Measurements from ENCODE around the gene HPSE2.

The HPSE2 gene

DNA sequence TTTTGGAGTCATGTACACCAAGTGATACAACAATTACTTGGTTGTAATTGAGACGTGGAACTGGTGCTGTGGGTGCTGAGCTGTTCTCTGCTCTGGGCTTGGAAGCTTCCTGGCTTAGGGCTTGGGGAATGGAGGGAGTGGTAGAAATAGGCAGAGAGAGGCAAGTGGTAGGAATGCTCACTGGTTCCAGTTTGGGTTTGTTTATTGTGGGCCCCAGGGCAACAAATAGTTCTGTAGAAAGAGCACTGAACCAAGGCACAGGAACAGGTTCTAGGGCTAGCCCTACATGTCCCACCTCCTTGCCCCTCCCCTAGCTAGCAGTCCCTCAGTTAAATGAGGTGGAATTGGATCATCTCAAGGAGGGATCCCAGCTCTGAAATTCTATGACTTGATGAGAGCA, 622.2 kb downstream of the HPSE2 start:
- DNase-seq (ENCODE audit: low read depth), result no peak

DNA sequence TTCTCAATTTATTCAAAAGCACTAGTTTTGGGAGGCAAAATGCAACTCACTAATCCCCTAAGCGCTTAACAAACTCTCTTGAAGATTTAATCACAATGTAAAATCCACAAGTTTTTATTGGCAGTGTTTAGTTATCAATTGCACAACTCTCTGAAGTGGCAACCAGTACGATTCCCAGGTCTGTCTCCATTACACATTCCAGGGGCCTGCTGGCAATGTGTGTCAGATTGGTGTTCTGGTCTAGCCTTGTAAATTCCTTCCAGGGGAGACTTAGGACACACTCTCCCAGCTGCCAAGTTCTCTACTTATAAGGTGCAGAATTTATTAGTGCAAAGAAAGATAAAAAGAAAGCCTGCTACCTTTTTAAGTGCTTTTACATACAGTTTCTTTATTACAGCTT, 624.2 kb downstream of the HPSE2 start:
- no peak for DNase-seq (ENCODE audit: low read depth)

GRCh38 chr10:98610836-98611235, 624.8 kb downstream of the HPSE2 start:
- no peak for DNase-seq (ENCODE audit: low read depth)

- DNase-seq (ENCODE audit: low read depth), result no peak
Measured at GRCh38 chr10:98610301-98610700, 625.4 kb downstream of the HPSE2 start.

- no peak for DNase-seq (ENCODE audit: low read depth)
Measured at GRCh38 chr10:98609265-98609664, 626.4 kb downstream of the HPSE2 start.

DNA sequence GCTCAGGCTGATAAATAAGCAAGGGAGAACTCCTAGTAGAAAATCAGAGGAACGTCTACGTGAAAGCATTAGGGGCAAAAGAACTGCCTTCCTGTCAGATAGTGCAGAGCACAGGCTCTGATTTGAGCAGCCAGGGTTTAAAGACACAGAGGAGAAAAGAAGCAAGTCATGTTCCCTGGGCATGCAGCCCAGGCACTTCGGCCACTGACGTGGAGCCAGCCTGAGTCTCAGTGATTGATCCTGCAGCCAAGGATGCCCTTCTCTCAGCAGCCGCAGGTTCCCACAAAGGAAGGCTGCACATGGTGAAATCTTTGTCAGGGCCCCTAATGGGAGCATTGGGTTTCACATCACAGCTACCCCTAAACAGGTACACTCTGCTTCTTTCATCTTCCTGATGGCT, 627.2 kb downstream of the HPSE2 start:
- DNase-seq (ENCODE audit: low read depth), result no peak

GRCh38 chr10:98602224-98602623, 633.4 kb downstream of the HPSE2 start:
- DNase-seq (ENCODE audit: low read depth), result no peak

DNA sequence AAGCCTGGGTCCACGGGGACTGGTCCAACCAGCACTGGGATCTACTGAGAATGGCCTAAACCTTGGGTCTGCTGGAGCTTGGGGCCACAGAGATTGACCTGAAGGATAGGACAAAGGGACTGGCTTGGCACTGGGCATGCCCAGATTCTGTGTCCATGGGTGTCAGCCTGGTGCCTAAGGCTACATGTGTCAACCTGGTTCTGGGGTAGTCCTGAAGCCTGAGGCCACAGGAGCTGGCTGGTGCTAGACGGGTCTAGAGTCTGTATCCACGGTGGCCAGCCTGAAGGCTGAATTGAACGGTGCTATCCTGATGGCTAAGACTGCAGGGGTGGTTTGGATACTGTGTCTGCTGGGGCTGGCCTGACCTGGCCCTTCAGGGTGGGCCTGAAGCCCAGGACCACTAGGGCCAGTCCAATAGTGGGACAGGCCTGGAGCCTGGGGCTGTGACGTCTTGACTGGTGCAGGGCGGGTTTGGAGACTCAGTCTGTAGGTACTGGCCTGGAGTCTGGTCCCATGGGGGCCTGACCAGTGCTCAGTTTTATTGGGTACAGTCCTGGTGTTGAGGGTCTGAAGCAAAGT, 636.5 kb downstream of the HPSE2 start:
- DNase-seq (ENCODE audit: low read depth), result no peak

- no peak for DNase-seq (ENCODE audit: low read depth)
Measured at GRCh38 chr10:98596404-98596803, 639.2 kb downstream of the HPSE2 start.

DNA sequence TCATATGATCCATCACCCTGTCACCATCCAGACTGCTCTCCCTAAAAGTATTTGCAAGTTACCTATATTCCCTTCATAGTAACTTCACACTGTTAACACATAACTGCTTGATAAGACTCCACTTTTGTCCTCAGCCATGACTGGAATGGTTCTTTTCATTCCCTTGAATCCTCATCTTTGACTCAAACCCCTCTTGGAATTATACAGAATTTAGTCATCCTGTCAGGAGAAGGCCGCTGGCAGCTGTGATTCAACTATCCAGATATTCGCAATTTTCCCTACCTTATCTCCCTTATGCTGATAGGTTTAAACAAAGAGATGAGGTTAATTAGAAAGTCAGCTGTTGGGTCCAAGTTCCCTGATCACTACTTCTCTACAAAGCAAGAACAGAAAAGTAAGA, 646.0 kb downstream of the HPSE2 start:
- DNase-seq (ENCODE audit: low read depth), result no peak

DNA sequence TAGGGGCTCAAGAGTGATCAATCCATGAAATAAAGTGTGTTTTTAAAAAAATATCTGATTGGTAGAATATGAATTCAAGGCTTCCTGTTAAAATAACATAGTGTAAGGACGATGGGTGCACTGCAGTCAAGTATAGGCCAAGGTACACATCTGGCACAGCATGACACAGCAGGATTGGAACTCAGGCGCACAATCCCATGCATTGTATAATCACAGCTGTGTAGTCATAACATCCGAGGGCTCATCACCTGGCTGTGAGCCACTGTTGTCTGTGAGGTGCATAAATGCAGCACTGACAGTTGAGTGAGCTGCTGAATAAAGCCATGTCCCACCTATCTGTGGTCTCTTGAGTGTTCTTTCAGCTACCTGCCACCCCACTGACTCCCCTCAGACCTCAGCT, 646.6 kb downstream of the HPSE2 start:
- DNase-seq (ENCODE audit: low read depth), result no peak

DNA sequence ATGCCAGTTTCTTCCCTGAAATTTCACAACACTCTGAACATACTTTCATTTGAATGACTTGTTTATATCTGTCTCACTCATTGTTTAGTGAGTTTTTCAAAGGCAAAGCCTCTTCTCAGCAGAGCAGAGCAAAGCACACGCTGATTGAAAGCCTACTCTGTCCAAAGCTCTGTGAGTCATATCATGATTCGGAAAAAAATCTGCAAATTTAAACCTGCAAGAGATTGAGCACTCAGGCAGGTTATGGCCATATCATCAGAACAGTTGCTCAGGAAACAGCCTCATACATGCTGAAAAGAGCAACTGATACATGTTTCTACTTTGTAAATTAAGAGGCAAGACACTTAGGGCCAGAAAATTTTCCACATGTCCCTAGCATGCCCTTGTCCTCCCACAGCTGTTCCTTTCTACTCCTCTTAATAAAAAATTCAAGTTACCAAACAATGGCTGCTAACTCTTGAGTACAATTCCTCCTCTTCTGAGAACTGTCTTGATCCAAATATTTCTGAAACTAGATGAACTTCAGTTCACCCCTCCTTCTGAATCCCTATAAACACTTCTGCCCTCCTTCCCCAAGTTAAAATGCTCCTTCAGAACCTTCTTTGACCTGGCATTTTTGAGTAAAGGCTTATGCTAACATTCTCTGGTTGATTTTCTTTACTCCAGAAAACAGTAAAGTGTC, 648.4 kb downstream of the HPSE2 start:
- no peak for DNase-seq (ENCODE audit: low read depth)

DNA sequence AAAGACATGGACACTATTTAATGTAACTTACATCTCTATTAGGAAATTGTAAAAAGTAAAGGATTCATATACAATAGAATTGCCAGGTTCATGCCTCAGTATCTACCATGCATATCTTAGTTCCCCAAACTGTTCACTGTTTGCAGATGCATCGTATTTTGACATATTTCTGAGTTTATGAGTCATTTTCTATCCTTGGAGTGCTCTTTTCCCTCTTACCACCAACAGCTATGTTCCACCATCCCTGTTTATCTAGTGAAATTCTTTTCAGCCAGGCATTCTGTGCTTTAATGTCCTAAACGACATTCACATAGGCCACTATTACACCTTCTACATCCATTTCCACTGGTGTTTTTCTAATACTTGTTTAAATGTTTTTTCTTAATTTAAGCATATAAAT, 649.6 kb downstream of the HPSE2 start:
- DNase-seq (ENCODE audit: low read depth), result no peak

- DNase-seq (ENCODE audit: low read depth), result no peak
Measured at GRCh38 chr10:98582363-98582762, 653.3 kb downstream of the HPSE2 start.

DNA sequence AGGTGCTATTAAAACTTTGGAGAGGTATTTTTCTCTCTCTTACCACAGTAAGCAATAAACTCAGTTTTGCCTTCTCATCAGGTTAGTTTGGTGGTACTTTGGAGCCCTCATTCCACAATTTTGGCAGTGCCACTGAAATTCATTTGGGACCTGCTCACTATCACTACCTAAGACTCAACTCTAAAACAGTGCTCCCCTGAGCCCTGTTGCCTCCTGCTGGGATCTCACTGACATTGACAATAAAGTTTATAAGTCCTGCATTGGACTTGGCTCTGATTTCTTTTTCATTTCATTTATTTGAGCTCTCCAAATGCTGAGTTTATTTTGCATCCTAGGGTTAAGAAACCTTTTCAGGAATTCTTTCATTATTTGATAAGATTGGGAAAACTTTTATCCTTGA, 658.1 kb downstream of the HPSE2 start:
- DNase-seq (ENCODE audit: low read depth), result no peak

- no peak for DNase-seq (ENCODE audit: low read depth)
Measured at GRCh38 chr10:98577168-98577567, 658.5 kb downstream of the HPSE2 start.

DNA sequence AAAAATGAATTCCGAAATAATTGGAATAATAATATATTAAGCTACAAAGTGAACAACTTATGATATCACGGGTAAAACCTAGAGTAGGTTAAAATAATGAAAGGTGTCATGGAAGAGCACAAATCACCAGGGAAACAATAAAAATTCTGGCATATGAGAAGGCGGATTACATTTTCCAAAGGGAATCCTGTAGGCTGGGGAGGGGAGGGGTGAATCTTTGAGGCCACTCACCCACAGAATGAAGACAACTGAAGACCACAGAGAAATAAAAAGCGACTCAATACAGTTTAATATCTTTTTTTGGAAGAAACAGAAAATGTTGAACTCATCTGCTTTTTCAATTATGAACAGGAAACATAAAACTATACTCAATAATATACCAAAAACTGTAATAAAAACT, 659.6 kb downstream of the HPSE2 start:
- no peak for DNase-seq (ENCODE audit: low read depth)

DNA sequence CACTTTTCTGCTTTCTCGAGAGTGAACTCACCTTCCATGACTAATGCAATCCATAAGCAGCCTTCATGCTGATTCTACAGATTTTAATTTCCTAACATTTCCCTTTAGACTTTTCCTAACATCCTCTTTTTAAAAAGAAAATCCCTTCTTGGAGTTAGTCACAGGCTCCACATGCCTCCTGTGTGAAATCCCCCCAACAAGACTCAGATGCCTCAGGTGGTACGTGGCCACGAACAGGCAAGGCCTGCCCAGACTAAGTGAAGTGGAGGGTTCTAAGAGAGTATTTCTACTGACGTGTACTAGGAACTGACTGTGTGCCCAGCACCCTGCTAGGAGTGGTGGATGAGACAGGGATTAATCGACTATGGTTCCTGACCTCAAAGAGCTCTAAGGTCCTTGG, 663.1 kb downstream of the HPSE2 start:
- no peak for DNase-seq (ENCODE audit: low read depth)

- no peak for DNase-seq (ENCODE audit: low read depth)
Measured at GRCh38 chr10:98570834-98571233, 664.8 kb downstream of the HPSE2 start.

GRCh38 chr10:98569853-98570252, 665.8 kb downstream of the HPSE2 start:
- no peak for DNase-seq (ENCODE audit: low read depth)

GRCh38 chr10:98568551-98568950, 667.1 kb downstream of the HPSE2 start:
- DNase-seq (ENCODE audit: low read depth), result no peak

DNA sequence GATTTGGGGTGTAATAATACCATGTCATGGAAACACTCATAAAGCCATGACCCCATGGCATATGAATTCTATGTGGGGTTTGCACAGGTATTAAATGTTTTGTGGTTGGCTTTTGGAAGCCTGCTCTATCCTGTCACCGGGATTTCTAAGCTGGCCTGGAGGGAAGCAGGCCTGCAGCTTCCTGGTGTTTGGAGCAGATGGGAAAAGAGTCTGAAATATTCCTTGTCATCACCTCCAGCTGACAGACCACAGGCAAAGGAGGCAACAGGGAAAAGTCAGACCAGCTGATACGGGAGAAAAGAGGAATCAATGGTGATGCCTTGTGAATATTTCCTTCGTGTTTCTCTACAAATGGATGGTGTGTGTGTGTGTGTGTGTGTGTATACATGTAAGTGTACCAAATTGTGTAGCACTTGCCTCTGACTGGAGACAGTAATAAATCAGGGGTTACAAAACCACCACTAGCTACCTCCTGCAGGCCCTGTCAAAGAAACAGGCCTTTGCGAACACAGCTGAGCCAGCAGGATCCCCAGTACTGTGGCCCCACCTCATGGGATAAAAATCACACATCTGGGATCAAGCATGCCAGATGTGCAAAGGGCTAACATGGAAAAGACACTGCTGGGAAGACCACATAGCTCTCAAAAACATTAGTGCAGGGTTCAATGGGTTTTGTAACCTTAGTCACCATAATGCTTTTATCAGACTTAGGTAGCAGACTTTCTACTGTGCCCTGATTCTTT, 668.1 kb downstream of the HPSE2 start:
- no peak for DNase-seq (ENCODE audit: low read depth)

DNA sequence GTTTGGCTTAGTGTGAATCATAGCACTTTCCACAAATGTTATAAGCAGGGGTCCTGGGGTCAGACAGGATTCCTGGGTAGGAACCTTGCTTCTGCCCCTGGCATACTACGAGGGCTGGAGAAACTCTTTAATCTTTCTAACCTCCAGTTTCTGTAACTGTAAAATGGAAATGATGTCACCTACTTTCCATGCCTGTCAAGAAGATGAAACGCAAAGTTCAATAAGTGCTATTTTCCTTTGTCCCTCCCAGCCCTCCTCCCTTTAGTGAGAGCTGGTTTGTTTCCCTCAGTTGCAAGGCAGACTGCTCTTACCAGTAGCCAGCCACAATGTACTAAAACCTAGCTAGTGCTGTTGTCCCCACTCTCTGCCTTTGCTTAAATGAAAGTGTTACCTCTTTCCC, 671.8 kb downstream of the HPSE2 start:
- DNase-seq (ENCODE audit: low read depth), result no peak

GRCh38 chr10:98560565-98560964, 675.1 kb downstream of the HPSE2 start:
- no peak for DNase-seq (ENCODE audit: low read depth)
